GM12801 (cell line): ENCODE results near the gene PFKP.

Experiments used
- TF ChIP-seq, protein P1 (sequence below): IDR thresholded peaks from one replicate; pipeline ENCODE4 v1.5.1; 2011; ENCODE audit warnings: control low read depth; ENCODE audit not compliant: insufficient read length; ENCODE audit errors: extremely low read depth

PFKP gene

DNA sequence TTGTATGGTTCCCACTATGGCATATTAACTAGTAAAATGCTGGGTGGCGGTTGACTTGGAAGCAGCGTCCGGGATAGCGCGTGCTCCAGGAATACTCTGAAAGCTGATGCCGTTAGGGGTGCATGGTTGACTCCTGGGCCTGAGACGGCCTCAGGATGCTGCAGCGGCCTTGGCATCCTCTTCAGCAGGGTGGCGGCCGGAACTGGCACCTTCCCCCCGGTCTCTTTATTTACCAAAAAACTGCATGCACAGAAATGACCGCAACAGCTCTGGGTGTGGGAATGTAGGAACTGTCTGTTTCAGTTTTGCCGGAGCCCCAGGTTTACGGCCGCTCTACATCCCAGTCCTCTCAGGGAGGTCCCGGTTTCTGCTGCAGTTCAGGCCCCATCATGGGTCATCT is 28.8 kb downstream of the PFKP start:
- TF ChIP-seq, protein P1, sequence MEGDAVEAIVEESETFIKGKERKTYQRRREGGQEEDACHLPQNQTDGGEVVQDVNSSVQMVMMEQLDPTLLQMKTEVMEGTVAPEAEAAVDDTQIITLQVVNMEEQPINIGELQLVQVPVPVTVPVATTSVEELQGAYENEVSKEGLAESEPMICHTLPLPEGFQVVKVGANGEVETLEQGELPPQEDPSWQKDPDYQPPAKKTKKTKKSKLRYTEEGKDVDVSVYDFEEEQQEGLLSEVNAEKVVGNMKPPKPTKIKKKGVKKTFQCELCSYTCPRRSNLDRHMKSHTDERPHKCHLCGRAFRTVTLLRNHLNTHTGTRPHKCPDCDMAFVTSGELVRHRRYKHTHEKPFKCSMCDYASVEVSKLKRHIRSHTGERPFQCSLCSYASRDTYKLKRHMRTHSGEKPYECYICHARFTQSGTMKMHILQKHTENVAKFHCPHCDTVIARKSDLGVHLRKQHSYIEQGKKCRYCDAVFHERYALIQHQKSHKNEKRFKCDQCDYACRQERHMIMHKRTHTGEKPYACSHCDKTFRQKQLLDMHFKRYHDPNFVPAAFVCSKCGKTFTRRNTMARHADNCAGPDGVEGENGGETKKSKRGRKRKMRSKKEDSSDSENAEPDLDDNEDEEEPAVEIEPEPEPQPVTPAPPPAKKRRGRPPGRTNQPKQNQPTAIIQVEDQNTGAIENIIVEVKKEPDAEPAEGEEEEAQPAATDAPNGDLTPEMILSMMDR, result no peak

DNA sequence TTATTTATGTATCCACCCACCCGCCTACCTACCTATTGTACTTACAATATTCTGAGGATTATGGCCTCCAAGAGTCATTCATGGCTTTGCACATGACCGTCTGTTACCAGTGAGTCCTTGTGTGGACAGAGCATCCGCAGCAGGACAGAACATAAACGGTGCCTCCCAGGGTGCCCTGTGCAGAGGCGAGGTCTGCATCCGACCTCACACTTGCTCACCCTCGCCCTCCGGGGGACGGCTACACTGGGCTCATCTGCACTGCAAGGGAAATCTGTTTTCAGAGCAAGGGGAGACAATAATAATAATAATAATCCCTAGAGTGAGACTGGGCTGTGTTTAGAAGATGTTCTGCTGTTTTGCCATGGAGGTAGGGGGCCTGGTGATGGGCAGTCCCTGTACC is 29.8 kb downstream of the PFKP start:
- TF ChIP-seq, protein P1, result no peak

DNA sequence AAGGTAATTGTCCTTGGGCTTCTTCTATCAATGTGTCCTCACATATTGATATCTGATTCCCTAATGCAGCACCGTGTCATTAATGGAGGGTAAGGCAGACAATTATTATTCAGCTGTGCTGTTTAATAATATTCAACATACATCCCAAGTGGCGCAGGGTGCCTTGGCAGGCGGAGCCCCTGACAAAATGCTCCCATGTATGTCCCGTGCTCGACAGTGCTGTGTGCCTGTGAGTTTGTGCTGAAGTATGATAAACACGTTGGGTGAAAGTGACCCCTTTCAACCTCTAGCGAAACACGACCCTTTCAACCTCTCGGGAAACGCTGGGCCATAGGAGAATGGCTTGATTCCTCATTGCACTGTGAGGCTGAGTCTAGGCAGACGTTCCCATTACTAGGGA is 31.3 kb downstream of the PFKP start:
- TF ChIP-seq, protein P1, result no peak

DNA sequence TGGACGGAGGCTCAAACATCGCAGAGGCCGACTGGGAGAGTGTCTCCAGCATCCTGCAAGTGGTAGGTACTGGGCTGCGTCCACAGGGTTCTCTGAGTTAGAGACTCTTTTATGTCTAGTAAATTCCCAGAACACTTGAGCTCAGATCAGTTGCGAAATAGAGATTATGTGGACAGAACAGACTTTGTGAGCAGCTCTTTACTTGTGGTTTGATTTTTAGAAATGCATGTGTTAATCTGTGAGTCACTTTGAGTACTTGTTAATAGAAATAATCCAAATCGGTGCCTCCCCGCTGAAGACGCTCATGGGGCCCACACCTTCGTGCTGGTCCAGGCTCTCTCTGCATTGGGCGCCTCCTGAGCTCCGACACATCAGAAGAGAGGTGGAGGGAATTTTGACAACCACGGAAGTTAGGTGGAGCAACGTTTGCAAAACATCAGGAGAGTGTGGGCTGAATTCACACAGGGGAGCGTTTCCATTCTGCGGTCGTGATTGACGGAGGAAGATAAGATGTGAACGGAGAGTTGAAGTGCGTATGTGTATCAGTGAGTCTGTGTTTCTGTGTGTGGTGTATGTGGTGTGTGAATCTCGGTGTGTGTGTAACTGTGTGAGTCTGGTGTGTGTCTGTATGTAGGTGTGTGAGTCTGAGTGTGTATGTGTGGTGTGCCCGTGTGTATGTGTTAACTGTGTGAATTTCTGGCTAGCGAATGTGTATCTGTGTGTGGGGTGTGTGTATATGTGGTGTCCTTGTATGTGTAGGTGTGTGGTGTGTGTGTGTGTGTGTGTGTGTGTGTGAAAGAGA is 32.1 kb downstream of the PFKP start:
- TF ChIP-seq, protein P1, result no peak

DNA sequence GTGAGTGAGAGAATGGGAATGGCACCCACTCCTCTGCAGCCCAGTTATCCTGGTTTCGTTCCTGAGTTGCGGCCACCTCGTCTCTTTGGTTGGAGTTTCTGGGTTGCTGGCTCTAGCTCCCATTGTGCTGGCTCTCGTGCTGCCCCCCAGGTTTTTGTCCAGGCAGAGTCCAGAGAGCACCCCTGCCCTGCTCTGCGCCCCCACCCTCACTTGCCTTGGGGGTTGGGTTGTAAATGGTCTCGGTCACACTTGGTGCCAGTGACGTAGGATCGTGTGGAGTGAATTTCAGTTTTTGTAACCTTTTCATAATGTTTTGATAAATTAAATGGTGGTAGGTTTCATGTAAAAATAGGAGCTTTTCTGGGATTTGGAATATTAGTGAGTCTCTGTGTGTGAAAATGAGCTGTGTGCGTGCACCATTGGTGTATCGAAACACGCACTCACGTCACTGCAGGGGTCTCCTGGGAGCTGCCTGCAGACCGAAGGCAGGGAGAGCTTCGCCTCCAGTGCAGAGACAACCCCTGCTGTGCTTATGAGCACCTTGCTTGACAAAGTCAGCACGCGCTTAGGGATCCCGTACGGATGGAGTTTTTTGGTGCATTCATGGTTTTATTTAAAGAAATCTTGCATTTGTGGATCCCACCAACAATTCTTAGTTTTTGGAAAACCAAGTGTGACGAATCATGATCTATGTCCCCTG is 32.9 kb downstream of the PFKP start:
- TF ChIP-seq, protein P1, result no peak

DNA sequence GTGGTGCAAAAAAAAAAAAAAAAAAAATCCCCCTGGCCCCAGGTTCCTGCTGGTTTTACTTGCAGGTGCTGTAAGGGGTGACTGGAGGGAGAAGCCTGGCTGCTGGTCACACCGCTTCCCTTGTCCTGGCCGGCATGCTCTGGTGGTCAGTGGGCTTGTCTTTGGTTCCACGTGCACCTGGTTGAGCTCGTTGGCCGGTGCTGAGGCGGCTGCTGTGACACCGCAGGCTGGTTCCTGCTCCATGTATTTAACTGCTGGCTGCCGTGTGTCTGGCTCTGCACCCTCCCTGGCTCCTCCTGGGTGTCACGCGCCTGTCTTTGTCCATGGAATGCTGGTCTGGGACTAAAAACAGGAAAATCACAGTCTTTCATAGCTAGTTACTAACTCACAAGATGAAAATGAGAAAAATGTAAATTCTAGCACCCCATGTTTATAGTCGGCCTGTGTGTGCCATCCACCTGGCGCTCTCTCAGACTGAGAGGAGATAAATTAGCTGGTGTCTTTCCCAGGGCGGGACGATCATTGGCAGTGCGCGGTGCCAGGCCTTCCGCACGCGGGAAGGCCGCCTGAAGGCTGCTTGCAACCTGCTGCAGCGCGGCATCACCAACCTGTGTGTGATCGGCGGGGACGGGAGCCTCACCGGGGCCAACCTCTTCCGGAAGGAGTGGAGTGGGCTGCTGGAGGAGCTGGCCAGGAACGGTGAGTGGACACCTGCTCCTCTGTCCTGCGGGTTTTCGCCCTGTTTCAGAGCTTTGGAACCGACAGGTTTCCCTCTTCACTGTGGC is 33.7 kb downstream of the PFKP start:
- TF ChIP-seq, protein P1, result no peak
